NCI-H128 (cell line): ENCODE results near the gene LIN7C.

Experiments
- DNase-seq: peaks from one replicate; lab custom pipeline; 2025; ENCODE audit not compliant: unreplicated experiment; lab: John Stamatoyannopoulos, UW

LIN7C gene

DNA sequence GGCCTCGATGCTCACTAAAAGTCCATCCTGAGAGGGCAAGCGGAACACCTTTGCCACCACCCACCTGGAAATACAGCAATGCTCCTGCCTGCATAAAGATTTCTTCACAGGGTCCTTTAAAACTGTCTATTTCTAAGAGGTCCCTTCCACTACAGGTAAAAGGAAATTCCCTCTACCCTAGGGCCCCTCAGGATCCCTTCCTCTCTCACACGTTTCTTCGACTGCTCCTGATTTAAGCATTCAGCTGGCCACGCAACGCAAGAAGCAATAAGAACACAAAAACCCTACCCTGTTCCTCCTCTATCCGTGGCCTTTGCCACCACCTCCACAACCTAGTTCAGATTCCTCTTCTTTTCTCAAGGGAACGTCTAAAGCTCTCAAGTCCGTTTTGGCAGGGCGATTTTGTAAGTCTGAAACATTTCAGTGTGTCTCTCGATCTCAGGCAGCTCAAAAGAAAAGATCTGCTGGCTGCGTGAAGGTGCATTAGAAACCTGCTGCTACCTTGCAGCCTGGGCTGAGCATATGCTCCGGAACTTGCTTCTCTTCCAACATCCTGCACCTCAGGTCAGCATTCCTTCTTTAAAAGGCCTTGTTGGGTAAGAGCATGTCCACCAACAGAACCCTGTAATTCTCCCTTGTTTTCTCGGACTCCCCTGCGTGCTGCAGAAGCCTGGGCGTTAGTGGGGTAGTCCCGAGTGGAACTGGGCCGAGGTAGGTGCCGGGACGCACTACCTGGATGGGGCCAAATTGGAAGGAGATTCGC lies 35.6 kb downstream of the LIN7C start:
- no peak for DNase-seq

DNA sequence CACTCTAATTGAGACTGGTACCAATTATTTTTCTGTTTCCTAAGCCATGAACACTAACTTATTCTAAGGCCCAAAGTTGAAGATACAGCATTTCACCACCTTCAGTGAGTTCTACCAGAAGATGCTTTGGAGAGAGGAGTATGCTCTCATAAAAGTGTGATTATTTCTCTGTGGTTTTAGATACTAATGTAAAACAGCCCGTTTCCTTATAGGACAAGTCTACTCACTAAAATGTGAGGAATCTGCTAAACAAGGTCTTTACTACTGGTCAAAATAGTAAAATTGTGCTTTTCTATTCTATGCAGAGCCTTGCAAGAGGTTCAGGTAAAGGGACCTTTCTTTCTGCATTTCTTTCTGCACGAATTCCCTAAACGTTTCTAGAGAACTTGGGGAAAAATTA lies 36.4 kb downstream of the LIN7C start:
- DNase-seq, result no peak

DNA sequence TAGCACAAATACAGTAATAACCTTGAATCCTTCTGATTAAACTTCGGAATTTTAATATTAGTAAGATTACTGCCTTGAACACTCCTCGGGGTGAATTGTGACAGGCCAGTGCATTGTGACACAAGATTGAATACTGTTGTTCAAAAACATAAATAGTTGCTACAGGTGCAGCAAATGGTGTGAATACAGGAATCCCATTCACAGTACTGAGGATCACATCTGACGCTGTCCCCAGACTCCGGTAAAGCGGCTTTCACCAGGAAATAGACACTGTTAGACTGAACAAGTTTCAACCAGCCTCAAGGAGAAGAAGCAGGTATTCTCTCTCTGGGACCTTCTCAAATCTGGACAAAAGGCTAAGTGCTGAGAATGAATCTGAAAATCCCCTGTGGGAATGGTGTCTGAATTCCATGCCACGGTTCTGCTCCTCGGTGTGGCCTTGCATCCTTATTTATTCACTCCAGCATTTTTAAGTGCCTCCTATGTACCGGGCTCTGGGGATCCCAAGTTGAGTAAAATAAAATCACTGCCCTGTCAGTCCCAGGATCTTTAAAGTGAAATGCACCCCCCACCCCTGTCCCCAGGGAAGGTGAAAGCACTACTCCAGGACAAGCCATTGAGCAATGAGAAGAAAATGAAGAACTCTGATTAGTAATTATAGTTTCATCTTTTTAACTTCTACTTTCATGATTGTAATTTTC lies 37.4 kb downstream of the LIN7C start:
- no peak for DNase-seq

DNA sequence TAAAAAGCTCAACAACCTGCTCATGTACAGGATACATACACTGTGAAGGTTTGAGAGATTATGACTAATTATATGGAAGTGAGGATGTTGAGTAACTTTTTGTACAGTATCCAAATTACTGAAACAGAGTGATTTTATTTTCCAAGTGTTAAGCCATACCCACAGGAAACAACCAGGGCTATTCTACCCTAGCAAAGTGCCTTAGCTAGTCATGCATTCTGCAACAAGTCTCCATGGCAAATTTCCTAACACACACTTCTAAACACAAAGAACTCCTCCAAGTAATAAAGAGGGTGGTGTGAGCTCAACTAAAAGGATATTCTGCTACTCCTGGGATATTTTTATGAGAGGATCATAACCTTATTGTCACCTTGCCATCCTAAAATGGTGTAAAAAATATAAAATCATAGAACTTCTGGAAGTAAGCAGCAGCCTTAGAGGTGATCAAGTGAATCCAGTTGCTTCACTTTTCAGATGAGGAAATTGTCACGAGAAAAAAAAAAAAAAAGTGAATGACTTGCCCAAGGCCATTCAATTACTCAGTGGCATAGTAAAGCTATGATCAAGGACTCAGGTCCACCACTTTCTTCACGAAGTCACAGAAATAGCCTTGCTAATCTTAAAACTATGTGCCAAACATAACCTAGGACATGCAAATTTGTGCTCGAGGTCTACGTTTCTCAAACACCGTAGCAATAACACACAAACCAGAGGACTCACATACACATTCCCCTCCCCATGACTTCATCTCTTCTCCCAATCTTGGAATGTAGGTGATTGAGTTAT lies 38.2 kb downstream of the LIN7C start:
- DNase-seq, result no peak

DNA sequence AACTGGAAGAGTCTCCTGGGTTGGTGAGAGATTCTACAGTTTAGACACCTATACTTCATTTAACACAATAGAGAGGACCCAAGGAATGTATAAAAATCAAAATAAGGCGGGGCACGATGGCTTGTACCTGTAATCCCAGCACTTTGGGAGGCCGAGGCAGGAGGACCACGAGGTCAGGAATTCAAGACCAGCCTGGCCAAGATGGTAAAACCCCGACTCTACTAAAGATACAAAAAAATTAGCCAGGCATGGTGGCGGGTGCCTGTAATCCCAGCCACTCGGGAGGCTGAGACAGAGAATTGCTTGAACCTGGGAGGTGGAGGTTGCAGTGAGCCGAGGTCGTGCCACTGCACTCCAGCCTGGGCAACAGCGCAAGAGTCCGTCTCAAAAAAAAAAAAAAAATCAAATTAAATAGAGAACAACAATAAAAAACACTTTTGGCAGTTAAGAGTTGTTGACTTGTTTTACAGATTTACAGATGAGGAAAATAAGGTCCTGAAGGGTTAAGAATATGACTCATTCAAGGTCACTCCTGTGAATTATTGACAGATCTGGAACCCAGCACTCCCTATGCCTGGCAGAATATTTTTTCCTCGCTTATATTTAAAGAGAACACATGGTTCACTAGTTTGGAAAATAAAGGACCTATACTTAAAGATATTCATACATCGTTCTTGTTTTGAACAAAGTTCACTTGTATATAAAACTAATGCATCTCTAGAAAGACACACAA lies 39.2 kb downstream of the LIN7C start:
- DNase-seq, result no peak

DNA sequence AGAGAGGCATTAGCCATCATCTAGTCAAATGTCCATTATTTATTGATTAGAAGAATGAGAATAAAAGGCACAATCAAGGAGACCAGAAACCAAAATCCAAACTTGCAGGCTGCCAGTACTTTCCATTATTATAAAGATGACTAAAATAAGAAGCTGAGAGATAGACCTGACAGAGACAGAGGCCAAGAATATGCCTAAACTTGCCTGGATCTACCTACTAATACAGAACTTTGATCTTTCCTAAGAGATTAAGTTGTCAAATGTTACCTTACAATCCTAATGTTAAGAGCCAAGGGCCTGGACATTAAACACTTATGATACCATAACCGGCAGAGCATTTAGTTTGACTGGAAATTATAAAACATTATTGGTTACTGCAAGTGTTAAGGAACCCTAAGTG lies 40.2 kb downstream of the LIN7C start:
- DNase-seq, result no peak

DNA sequence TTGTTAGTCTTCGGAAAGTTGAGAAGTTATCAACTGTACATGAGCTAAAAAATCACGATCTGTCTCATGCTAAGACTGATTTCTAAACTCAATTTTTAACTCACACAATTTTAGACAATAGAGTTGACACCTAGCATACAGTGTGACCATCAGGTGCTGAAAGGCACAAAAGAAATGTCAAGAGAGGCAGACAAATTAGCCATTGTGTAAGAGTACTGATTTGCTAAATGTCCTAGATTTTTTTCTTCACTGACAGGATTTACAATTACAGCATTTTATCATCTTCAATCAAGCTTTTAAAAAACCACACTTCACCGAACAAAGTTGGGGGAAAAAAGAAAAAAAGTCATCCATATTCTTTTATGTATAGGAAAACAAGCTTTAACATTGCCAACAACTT lies 40.9 kb downstream of the LIN7C start:
- DNase-seq, result no peak

DNA sequence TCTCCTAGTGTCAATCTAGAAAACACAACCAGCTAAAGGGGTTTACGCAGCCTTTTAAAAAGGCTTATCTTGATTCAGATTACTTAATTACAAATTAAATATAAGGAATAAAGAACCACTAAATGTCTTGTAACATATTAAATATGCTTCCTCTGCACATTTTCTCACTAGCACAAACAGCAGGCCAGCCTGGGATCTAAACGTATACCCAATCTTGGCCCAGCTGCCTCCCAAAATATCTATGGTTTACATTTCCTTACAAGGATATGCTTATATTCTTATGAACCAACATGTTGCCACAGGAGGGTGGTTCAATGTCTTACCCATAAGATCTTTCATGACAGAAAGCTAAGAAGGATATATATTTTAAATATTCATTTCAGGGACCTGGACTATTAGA lies 41.7 kb downstream of the LIN7C start:
- DNase-seq, result no peak

DNA sequence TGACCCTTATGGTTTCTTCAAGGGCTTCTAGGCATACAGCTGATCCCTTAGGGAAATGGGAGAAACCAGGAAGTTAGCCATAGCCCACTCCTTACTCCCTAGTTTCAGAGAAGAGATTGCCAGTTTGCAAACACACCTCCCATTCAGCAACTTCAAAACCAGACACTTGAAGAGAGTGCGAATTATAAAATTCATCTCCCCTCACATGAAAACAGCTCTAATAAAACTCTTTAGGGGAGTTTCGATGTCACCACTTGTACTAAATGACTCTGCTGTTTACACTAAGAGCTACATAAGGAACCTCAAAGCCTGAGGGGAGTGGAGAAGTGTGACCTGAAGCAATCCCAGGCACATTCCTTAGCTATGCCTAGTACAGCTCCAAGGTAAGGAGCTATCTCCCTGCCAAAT lies 42.3 kb downstream of the LIN7C start:
- DNase-seq, result no peak

DNA sequence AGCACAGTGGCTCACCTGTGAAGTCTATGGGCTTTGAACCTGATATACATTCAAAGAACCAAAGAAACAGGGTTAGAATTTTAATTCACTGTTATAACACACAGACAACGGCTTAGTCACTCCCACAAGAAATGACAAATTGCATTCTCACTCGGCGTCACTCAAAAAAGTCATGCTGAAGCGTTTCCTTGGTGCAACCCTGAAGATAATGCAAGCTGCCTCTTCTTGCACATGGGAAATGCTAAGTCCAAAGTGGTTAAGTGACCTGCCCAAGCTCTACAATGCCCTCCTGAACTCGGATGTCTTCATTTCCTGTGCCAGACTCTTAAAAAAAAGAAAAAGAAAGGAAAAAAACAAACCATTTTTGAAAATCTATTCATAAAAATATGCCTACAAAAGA lies 44.0 kb downstream of the LIN7C start:
- no peak for DNase-seq

DNA sequence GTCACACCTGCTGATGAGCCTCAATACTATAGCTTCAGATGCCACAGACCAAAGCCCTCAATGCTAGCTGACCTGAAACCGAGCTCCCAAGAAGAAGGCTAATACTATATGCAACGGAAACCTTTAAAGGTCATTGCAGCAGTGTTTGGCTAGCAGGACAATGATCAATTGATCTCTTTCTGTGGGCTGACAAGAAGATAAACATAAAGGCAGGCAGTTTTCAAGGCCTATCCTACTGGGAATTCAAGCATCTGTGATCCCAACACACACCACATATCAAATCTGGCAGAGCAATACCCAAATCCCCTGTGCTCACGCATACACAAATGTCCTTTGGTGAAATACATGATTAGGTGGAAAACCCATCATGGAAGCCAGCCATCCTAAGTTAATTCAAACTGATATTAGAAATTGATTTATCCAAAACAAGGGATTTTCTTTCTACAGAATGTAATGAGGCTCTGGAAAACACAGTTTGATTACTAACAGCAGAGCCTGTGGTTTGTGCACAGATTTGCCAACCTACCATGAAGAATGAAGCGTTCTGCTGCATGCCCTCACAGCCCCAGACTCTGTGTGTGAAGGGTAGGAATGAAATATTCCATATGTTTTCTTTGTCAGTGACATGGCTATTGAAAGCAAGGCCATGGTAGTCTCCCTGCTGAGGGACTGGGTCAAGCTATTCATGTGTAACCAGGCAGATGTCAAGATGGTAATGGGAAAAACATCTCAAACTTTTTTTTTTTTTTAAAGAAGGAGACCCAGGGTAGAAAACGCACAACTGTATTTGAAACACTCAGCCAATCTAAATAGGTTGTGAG lies 46.2 kb downstream of the LIN7C start:
- no peak for DNase-seq

DNA sequence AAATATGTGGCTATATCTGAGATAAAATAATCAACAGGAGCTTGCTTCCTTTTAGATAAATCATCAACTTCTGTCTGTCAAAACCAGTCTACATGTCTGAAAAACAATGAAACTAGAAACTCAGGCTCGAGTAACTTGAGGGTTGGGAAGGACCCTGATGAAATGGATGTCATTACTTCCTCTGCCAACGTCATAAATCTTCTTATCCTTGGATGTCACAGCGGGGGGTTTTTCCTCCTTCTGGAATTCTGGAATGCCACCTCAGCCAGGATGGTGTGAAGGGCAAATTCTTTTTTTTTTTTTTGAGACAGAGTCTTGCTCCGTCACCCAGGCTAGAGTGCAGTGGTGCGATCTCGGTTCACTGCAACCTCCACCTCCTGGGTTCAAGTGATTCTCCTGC lies 47.4 kb downstream of the LIN7C start:
- no peak for DNase-seq

DNA sequence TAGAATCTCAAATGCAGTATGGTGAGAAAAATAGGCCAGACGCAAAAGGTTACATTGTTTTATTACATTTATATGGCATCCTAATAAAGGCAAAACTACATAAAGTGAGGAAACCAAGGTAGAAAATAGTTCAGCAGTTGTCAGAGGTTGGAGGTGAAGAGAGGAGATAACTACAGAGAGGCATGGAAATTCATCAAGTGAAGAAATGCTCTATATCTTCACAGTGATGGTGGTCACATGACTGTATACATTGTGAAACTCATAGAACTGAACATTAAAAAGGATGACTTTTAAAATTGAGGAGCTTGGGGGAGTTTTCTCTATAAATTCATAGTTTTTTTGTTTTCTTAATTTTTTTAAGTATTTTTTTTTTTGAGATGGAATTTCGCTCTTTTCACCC lies 48.4 kb downstream of the LIN7C start:
- DNase-seq, result no peak

DNA sequence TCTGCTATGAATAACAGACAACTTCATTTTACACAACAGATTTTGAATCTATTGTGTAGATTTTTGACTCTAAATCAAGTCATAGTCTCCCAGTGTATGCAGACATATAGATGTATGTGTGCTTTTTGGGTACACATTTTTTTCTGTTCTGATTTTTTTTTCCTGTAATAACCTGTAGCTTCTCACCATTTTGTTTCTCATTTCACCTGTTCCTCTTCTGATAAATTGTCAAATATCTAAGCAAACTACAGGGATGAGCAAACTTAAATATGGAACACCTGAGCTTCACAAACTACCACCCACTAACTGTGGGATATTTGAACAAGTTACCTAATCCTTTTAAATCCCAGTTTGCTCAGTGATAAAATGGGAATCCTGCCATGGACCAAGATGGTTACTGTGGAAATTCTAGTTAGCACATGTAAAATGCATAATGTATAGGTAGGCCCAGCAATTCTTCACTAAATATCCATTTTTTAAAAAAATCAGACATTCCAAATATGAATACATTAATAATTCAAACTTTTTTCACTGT lies 49.7 kb downstream of the LIN7C start:
- no peak for DNase-seq

DNA sequence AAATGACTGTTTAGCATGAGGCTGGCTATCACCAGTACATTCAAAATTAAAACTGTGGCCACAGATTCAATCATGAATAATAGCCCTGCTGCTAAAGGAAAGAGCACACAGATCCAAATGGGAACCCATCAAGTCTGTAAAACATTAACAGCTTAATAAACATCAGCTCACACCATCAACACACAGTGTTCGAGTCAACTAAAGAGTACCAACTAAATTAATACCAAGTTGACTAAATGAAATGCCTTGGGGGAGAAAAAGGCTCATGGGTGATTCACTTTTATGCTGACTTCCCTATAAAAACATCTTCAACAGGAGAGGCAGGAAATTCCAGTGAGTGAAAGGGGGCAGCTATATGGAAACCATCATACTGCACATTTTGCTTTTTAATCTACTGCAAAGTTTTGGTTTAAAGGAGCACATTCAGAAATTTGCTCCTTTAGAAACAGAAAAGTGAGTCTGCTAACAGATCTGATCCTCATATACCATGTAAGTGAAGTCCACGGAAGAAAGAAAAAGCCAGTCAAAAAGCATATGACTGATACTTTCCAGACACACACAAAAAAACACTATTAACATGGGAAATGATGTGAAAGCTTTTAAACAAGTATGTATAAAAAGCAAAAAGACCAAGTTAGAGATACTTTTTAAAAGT lies 50.3 kb downstream of the LIN7C start:
- no peak for DNase-seq

DNA sequence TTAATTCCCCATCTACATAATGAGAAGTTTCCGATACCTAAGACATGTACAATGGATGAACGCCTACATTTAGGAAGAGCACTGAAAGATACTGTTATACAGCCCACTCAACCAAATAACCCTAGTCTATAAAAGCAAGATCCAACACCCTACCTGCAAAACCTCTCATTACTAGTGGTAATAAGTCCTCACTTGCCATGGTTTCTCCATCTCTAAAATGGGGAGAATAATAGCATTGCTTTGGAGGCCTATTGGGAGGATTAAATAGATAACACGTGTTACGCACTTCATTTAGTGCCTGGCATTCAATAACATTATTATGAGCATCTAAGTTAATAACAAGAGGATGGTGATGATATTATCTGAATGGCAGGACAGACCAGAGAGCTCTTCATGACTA lies 50.9 kb downstream of the LIN7C start:
- DNase-seq, result no peak

DNA sequence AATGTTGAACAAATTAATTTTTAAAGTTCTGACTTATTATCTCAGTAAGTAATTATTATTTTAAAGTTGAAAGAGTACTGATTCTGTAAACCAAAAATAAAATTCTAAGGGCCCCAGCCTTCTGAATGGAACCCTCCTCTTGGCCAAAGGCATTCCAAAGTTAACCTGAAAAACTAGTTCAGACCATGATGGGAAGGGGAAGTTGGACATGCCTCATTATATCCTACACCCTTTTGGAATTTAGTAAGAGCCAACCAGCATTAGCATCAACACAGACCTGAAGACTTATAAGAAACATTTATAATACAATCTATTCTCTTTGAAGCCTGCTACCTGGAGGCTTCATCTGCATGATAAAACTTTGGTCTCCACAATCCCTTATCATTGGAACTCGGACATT lies 52.9 kb downstream of the LIN7C start:
- DNase-seq, result no peak

DNA sequence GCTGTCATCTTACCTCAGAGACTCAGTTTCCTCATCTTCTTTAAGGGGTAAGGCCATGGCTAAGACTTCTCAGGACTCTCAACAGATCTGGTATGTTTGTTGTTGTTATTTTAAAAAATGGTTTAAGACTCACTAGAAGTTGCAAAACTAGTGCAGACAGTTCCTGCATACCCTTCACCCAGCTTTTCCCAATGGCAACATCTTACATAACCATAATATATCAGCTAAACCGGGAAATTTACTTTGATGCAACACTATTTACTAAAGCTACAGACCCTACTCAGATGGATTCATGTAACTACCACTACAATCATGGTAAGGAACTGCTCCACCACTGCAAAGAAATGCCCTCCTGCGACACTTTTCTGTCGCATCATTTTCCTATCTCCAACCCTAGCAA lies 54.4 kb downstream of the LIN7C start:
- no peak for DNase-seq

DNA sequence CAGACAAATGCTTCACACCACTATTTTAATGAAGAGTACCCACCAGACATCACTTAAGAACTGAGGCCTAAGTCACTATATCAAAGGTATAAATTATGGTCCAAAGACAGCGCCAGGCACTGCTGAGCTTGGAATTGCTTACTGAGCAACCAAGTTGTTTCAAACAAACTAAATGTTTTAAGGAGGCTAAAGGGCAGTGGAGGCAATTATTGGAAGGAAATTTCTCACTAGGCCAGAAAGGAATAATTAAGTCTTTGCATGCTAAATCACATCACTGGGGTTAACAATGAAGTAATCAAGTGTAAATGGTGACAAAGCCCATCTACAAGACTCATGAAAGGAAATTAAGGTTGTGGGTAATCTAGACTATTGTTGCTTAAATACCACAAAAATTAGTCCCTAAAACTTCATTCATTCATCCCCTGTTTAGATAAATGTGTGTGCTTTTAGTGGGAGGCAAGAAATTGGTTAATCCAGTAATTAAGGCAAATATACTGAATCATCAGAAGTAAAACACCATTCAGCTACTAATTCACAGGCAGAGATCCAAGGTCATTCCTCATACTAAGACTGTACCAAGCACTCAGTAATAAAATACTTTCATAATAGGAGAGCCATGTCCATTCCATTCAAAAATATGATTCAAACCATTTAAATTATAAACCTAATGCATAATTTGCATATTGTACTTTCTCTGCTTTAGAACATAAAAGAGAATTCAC lies 55.2 kb downstream of the LIN7C start:
- no peak for DNase-seq
